ENCODE results near the gene CDC42BPG.

CDC42BPG gene

DNA sequence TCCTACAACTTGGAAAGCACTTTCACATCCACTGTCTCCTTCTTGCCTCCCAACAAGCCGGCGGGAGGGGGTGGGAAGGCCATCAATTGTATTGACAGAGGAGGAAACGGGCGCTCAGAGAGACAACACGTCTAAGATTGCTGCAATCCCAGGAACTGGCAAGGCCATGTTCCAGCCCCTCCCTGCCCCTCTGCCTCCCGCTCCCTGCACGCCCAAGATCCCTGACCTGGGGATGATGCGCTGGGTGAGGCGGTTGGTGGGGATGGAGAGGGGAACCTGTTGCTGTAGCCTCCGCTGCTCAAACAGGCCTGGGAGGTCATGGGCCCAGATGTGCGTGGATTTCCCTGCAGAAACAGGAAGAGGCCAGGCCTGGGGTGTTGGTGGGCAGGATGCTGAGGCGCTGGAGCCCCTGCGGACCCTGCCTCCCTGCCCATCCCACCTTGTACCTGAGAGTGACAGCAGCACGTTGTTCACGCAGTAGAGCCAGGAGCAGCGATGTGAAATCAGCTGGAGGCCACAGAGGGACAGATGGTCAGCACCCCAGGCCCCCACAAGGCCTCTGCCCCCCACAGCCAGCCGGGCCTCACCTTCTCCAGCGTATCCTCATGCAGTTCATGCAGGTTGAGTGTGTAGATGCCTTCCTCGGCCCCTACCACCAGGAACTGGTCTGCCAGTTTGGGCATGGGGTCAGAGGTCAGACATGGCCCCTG, 48.3 kb downstream of the CDC42BPG start:
- DNase-seq (ENCODE audit: low read depth, low spot score): no peak
- no peak overlapping the region for H3K27ac ChIP-seq

DNA sequence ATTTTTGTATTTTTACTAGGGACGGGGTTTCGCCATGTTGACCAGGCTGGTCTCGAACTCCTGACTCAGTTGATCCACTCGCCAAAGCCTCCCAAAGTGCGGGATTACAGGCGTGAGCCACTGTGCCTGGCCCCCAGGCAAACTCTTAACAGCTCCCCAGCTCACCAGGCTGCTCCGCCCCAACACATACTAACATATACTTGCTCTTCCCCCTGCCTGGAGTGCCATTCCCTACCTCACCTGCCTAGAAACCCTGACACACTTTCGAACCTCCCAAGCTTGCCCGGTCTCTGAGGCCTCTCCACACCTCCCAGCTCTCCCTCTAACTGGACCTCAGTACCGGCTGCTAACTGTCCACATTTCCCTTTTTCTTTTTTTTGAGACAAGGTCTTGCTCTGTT, 49.9 kb downstream of the CDC42BPG start:
- H3K27ac ChIP-seq: no peak overlapping the region
- no peak for DNase-seq (ENCODE audit: low read depth, low spot score)

DNA sequence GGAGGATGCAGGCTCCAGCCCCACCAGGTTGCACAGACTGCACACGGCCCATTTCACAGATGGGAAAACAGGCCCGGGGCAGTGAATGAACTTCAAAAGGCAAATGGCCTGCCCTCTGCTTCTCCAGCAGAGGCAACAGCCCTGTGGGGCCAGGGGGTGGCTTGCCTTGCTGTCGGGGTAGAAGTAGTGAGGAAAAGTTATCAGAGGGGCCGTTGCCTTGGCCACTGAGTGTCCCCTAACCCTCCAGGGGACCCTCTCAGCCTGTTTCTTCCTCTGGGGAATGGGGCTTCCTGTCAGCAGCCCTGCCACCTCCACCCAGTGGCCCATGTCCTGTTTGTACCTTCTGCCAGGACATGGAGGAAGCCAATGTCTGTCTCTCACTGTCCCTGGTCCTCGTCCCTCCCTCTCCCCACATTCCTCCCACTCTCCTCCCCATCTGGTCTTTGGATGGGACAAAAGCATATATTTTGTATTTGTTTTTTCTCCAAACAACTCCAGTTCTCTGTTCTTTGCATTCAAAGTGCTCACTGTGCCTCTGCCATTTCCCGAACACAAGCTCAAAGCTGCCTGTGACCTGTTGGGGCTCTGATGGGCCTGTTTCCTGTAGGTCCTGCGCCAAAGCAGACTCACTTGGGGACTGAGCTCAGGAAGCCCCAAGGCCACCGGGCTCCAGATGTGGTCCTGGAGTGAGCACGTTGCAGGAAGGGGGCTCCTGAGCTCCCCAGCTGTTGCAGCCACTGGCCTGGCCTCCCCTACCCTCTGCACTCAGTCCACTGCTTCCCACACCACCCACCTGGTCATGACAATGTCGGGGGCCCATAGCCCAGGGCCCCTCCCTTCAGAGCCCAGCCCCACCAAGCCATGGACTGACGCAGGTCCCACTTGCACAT, 50.9 kb downstream of the CDC42BPG start:
- H3K27ac ChIP-seq: no peak overlapping the region
- no peak for DNase-seq (ENCODE audit: low read depth, low spot score)

DNA sequence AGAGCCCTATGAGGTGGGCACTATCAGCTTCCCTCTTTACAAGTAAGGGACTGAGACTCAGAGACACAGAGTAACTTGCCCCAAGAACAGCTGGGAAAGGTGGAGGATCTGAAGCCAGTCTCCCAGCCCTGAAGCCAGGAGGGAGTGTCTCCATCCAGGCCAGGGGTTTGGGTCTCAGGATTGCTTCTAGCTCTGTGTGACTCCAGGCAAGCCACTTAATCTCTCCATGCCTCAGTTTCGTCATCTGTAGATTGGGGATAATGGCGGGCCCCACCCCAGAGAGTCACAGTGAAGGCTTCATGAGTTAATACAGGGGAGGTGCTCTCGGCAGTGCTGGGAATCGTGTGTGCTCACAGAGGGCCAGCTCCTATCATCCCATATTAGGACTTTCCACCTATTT, 52.0 kb downstream of the CDC42BPG start:
- DNase-seq (ENCODE audit: low read depth, low spot score): no peak
- no peak overlapping the region for H3K27ac ChIP-seq

DNA sequence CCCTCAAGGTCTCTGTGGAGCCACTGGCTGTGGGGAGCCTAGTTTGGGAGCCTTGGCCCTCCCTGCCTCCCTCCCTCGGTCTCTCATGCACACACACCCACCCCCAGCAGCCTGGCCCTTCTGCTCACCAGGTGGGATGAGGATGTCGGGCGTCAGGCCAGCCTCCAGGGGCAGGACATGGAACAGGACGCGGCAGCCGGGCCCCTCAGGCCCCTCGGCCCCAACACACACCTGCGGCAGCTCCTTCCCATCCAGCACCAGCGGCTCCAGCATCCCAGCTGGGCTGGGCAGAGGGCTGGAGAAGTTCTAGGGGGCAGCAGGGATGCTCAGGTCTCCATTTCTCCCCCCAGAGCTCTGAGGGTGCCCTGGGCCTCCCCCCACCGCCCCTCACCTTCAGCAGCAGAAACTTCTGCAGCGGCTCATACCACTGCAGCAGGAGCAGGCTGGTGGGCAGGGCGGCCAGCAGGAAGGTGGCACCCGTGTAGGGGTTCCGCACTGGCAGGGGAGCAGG, 52.6 kb downstream of the CDC42BPG start:
- no peak for DNase-seq (ENCODE audit: low read depth, low spot score)
- no peak overlapping the region for H3K27ac ChIP-seq

DNA sequence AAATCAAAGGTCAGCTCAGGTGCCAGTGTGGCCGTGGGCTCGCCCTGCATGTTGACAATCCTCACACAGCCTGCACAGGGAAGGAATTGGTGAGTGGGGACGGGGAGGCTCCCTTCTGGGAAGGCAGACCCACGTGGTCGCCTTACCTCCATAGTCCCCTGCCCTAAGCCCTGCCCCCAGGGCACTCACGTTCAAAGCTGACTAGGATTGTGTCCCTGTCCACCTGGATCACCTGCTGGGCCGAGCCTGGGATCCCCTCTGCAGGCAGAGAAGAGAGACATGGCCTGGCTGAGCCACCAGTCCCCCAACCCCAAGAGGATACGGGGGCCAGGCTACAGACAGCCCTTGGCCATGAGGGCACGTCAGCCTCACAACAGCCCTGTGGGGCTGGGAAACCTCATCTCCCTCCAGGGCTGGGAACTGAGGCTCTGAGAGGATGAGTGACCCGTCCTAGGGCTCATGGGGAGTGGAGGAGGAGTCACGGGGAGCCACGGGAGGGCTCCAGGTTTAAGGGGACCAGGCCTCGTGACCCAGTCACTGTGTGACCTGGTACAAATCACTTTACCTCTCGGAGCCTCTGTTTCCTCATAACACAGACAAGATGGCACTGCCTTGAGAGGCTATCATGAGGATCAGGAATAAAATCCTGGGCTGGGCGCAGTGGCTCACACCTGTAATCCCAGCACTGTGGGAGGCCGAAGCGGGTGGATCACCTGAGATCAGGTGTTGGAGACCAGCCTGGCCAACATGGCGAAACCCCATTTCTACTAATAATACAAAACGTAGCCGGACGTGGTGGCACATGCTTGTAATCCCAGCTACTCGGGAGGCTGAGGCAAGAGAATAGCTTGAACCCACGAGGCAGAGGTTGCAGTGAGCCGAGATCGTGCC, 54.0 kb downstream of the CDC42BPG start:
- H3K27ac ChIP-seq: no peak overlapping the region
- DNase-seq (ENCODE audit: low read depth, low spot score): no peak

DNA sequence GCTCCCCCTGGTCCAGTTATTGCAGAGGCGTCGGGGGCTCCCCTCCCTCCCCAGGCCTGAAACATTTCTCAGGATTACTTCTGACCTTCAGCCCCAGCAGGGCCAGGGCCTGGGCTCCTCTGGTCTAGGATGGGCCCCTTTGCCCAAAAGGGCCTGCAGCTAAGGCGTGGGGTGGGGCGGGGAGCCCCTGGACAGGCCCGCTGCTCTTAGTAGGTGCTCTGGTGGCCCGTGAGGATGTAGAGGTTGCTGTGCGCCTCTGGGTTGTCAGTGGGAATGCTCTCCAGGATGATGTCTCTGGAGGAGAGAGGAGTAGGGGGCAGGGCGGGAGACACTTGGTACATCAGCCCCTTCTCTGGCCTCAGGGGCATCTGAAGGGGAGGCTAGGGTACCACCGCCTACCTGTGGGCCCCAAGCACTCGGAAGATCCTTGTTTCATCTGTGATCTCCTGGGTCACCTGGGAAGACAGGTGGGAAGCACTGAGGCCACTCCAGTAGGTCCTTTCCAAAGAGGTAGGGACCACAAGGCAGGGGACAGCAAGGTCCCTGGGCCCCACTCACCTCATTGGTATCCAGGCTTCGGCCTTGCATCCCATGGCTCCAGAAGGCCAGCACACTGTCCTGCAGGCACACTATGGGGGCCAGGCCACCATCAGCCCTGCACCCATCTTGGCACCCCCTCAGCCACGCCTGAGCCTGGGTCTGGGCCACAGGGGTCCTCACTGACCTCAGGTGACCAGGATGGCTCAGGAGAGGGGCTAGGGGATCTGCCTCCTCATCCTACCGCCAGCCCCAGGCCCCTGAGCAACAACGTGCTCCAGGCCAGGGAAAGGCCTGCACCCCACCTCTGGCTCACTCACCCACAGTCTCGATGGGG, 54.9 kb downstream of the CDC42BPG start:
- DNase-seq (ENCODE audit: low read depth, low spot score): no peak
- no peak overlapping the region for H3K27ac ChIP-seq

DNA sequence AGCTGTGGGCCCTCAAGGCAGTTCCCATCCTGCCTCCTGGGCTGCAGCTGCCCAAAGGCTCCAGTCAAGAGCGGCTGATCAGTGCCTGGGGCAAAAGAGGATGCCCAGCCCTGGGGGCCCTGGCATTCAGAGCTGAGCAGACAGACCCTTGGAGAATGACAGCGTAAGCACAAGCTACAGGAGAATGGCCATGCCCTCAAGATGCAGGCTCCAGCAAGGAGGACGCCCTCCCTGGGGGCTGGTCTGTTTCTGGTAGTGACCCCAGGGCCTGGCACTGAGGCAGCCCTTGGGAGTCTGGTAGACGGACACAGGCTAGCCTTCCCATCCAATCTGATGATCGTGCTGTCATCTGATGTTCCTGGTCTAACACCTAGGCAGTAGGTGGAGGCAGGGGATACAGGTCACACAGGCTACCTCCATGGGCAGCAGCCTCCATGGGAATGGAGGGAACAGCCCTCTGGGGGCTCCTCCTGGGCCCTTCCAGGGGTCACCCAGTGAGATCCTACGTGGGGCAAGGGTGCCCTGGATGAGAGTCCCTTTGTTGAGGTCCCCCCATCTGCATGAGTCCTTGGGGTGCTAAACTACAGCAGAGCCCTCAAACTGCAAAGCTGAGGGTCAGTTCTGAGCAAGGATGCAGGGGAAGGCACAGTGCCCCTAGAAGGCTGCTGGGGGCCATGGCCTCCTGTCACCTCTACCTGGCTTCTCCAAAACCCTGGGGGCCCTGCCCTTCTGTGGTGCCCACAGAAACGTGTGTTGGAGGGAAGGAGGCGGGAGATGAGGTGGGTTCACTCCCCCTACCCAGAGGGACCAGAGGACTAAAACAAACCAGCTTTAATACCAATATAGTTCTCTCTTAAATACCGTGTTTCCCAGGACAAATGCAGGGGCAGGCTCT, 55.9 kb downstream of the CDC42BPG start:
- DNase-seq (ENCODE audit: low read depth, low spot score): no peak
- no peak overlapping the region for H3K27ac ChIP-seq

DNA sequence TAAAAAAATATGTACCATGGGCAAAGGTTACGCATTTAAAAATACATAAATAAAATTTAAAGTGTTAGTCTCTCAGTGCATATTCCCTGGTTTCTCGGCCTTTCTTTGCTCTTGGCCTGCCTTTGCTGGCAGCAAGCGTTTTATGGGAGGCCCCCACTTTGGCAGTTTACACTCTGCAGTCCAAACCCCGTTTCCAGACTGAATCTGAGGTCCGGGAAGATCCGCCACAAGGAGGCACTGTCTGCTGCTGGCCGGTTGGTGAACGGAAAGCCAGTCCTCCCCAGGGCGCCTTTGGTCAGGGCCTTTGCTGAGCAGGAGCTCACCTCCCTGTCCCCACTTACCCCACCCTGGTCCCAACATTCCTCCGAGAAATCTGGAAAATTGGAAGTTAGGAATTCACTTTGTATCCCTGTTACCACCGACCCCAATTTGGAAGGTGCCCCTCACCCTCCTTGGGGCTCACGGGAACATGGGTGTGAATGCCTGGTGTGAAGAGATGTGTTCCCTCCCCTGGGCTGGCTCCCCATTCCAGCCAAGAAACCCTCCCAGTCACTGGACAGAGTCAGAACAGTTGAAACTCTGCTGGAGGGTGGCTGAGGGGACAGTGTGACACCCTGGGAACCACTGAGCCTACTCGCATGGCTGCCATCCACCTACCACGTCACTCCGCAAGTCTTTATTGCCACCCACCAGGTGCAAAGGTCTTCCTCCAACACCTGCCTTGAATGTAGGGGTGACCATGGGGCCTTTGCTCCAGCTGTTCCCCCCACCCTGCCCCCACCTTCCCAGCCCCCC, 56.7 kb downstream of the CDC42BPG start:
- no peak overlapping the region for H3K27ac ChIP-seq
- no peak for DNase-seq (ENCODE audit: low read depth, low spot score)

DNA sequence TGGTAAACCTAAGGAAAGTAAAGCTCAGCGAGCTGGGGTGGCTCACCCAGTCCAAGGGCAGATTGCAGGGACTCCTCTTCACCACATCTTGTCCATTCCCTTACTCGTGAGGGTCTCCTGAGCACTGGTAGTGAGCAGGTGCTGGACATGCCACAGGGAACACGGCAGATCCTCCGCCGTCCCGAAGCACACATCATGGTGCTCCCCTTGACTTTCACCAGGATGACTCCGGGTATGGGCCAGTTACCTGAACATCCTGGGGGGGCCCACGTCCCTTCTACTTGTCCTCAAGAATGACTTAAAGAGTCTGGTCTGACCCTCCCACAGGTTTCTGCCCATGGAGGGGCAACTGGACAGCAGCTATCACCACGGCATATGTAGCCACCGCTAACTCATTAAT, 58.1 kb downstream of the CDC42BPG start:
- no peak overlapping the region for H3K27ac ChIP-seq
- DNase-seq (ENCODE audit: low read depth, low spot score): no peak

DNA sequence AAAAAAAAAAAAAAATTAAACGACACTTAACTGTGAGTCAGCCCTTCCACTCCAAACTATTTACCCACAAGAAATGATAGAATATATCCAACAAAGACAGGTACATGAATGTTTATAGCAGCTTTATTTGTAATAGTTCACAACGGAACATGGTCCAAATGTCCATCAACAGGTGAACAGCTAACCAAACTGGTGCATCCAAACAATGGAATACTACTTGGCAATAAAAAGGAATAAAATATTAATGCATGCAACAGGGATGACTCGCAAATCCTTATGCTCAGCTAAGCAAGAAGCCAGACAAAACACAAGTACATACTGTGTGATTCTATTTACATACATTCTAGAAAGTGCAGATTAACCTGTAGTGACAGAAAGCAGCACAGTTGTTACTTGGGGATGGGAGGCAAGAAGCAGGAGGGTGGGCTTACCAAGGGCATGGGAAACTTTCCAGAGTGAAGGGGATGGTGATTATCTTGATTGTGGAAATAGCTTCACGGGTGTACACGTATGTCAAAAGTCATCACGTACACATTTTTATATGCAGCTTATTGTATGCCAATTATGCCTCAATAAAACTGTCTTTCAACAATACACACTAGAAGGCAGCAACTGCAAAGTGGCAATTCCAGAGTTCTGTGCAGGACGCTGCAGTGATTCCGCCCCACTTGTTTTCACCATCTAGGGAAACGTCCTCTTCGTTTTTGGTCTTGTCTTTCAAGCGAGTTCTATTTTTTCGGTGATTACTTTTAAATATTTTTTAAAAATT, 59.5 kb downstream of the CDC42BPG start:
- no peak overlapping the region for H3K27ac ChIP-seq
- no peak for DNase-seq (ENCODE audit: low read depth, low spot score)

DNA sequence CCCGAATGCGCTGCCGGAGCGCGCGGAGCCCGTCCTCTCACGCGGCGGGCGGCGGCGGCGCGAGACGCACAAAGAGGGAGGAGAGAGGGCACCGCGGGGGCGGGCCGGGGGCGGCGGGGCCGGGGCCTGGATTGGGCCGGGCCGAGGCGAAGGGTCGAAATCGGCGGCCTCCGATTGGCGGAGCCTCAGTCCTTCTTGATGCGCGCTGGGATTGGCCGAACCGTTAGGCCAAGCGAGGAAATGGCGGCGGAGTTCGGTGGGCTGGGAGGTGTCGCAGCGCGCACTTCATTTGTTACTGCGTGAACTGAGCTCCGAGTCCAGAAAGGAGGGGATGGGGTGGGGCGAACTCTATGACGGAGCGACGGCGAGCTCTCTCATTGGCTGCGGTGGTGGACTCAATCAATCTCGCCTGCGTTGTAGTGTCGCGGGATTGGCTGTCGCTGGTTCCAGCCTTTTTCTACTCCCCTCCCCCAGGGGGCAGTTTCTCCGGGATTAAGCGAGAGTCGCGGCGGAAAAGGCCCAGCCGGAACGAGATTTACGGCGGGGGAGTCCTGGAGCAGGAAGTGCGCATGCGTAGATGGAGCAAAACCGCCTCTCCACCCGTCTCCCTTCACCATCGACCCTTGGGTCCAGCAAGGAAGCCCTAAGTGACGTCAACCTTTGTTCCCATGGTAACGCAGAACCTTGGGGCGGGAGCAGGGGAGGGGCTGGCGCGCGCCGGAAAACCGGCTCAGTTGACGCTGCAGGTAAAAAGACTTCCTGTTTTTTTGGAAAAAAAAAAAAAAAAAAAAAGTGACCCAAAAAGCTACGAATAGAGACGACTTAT, 65.8 kb downstream of the CDC42BPG start, which contains the start of gene SF1:
Gene SF1 (minus strand): TSS at position 70 of the 826 bp plus-strand sequence. CDS start 150 bp downstream, outside the sequence.
- peak; percentile 98 for DNase-seq (ENCODE audit: low read depth, low spot score)
- peak within 1 kb of the TSS; percentile 98 for H3K27ac ChIP-seq

DNA sequence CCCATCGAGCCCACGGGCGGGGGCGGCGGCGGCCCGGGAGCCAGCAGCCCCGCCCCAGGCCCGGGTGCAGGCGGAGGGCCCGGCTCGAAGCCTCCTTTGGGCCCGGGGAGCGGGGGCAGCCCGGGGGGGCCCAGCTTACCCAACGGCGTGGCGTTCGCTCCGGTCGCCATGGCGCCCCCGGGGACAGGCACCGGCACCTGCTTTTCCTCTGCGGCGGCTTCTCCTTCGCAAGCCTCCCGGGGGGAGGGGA, 66.3 kb downstream of the CDC42BPG start:
- DNase-seq (ENCODE audit: low read depth, low spot score): no peak
- H3K27ac ChIP-seq: peak overlapping the region; percentile 98

DNA sequence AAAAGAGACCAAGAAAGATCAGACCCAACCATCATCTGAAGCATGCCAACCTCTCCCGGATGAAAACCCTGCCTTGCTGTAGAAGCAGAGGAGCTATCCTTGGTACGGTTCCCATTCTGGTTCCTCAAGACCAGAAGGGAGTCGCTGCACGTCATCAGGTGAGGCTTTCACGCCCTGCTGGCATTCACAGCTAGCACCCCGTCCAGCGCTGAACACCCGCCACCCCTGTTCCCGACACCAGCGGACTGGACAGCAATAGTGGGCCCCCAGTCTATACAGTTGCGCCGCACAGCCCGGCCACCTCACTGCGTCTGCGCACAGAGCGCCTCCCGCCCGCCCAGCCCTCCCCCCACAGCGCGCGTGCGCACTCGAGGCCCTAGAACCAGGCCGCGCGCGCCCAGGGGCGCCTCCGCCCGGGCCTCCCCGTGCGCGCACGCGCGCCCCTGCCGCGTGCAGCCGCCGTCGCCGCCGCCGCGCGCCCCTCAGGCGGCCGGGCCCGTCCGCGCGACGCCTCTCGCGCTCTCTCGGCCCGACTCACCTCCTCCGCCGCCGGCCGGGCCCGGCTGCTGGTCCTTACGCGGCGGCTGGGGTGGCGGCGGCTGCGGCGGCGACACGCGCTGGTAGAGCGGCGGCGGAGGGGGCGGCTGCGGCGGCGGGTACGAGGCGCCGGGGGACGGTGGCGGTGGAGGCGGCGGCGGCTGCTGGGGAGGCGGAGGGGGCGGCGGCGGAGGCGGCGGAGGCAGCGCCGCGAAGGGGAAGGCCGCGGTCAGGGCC, 66.8 kb downstream of the CDC42BPG start:
- DNase-seq (ENCODE audit: low read depth, low spot score): peak; percentile 57
- H3K27ac ChIP-seq: peak overlapping the region; percentile 98

DNA sequence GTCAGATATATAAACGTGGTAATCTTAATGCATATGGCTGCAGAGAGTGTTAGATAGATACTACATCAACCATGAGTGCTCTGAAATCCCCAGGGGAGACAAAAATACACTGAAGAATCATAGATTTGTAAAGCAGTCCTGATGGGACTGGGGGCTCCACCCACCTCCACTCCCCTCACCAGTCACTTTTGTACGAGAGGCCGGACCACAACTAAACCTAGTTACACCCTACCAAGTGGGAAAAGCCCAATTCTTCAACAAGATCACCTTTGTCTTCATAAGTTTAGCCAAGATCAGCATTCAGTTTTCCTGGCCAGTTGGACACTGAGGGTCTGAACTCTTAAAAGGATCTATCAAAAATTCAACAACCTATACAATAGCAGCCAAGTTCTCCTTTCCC, 67.6 kb downstream of the CDC42BPG start:
- DNase-seq (ENCODE audit: low read depth, low spot score): no peak
- H3K27ac ChIP-seq: peak overlapping the region; percentile 98

DNA sequence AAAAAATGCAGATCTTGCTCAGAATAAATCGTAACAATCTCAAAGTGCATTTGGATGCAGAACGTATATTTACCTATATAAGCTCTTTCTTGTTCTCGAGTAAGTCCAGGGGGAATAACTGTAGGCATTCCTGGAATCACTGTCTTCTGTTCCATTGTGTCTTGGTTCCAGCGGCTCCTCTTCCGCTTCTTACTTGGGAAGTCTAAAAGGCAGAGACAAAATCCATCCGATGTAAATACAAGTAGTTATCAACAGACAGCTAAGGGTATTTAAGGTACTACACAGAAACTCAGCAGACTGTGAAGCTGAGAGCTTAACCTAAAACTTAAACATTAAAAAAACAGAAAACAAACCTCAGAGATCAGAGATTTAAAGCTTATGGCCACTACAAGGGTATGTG, 68.0 kb downstream of the CDC42BPG start:
- H3K27ac ChIP-seq: no peak overlapping the region

More for the DNA sequence above, 68.0 kb downstream of the CDC42BPG start:
- DNase-seq (ENCODE audit: low read depth, low spot score): no peak
